ENCODE measurements around the gene MGMT.

Gene MGMT

DNA sequence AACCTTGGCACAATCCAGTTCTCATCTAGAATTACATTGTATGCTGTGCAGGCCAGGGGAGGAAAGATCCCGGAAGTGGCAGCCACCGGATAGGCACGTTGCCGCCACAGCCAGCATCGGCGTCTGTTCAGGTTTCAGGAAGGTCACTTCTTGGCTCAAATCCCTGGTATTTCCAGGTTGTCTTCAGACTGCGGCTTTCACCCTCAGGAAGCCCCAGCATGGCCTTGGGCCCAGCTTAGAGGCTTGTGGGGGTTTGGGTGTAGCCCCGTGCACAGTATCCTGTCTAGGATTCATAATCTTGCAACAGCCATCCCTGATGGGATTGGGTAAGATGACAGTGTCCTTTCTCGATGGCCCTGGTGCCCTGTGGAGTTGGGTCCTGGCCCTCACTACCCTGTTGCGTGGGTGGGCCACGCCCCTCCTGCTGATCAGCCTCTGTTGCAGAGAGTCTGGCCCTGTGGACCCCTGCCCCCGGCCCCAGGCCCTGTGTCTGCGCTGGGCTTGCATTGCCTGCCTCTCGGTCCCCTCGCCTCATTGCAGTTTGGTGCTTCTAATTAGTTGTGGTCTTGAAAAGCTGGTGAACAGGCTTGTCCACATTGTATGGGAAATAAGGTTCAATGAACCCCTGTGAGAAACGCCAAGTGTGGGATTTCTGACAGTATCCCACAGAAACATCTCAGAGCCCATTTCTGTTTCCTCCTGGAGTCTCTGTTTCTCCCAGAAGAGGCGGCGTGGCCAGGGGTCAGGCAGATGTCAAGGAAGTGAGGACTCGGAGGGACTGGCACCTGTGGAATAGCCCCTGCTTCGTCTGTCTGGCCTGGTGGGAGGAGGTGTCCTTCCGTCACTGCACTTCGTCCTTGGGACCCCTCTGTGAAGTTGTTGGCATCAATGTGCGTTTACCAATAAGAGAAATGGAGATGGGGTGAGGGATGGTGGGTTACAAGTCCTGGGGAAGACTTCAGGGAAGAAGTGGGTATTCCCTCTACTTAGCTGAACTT lies 77.5 kb downstream of the MGMT start:
- DNase-seq (ENCODE audit: low spot score), result no peak

DNA sequence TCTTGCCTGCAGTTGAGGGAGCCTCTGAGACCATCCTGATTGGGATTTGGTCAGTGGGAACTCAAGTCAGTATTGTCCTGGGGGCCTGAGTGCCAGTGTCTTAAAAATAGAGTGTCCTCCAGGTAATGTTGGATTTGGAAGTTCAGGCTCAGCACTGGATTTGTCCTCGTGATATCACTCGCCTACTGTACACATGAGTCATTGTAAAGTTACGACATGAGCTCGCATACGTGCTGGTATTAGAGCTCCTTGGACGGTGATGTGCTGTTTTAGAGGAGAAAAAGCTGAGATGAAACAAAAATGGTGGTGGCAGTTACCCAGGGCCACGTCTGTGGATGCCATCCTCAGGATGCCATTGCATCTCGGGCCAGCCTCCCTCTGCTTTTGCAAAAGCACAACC lies 78.2 kb downstream of the MGMT start:
- DNase-seq (ENCODE audit: low spot score), result no peak

DNA sequence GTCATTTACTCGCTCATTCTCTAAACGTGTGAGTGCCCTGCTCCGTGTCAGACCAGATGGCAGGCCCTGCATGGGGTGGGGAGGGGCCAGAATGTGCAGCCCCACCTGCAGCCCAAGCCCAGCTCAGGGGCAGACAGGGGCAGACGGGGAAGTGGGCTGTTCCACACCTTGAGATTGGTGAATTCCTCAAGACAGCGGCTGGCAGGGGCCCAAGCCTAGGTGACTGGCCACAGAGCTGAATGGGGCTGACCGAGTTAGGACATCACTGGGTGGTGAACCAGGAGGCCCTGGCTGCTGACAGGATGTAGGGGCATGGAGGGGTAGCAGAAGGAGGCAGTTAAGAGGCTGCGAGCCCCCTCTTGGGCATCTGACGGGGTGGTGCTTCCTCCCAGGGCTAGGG lies 79.1 kb downstream of the MGMT start:
- DNase-seq (ENCODE audit: low spot score), result no peak

DNA sequence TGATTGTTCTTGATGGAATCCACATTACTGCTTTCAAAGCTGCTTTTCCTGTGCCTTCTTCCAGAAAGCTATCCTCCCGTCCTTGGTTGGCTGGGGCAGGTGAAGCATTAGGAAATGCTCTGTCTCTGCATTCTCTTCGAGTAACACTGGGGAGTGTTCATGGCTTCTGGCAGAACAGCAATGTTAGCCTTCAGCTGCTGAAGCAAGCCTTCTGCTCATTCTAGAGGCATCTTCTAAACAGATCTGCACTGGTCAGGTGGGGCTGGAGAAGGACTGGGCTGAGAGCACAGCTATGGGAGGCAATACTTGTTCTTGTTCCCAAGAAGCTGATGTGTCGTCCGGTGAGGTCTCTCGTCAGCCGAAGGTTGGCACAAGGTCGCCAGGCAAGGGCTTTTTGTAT lies 80.6 kb downstream of the MGMT start:
- DNase-seq (ENCODE audit: low spot score), result no peak

DNA sequence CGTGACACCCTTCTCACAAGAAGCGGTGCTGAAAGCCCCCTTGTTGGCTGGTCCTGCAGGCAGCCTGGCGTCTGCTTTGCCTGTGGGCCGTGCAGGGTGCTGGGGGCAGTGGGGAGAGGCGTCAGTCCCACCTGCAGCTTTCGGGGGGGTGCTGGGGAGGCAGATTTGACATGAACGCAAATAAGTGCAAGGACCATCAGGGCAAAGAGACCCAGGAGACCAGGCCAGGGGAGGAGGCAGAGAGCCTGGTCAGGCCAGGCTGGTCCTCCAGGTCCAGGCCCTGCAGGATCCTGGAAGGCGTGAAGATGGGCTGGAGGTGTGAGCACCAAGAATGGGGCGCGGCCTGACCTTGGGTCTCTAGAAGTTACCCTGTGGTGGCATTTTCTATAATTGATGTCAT lies 81.6 kb downstream of the MGMT start:
- no peak for DNase-seq (ENCODE audit: low spot score)

DNA sequence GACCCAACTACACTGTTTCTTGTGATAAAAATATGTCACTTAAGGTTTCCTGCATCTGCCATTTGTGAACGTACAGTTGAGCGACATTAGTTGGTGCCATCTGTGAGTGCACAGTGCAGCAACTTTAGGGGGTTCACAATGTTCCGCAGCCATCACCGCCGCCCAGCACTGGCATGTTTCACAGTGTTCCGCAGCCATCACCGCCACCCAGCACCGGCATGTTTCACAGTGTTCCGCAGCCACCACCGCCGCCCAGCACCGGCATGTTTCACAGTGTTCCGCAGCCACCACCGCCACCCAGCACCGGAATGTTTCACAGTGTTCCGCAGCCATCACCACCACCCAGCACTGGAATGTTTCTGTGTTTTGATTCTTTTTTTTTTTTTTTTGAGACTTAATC lies 83.0 kb downstream of the MGMT start:
- no peak for DNase-seq (ENCODE audit: low spot score)

DNA sequence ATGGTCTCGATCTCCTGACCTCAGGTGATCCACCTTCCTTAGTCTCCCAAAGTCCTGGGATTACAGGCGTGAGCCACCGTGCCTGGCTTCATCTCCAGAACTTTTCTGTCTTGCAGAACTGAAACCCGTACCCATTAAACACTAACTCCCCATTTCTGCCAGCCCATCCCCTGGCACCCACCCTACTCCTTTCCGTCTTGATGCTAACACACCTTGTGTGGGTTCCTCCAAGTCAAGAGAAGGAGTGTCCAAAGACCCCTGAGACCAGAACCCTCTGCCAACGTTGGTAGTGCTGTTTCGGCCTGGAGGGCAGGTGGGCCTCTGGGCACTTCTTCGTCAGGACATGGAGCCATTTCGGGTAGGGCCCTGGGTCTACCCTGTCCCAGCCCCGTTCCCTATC lies 83.6 kb downstream of the MGMT start:
- no peak for DNase-seq (ENCODE audit: low spot score)

DNA sequence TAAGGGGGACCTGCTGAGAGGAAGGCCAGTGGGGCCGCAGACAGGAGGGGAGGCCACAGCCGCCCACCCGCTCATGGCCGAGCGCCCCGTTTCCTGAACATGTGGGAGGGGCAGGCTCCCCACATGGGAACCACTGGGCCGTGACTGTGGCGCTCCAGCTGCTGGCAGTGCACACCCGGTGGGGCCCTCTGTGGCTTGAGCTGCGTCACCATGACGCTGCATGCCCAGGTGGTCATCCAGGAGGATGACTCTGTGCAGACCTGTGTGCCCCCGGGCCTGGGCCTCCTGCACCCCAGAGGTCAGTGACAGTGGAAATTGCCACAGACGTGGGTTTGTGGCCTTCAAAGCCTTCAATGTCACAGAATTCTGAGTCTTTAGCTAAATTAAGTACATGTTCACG lies 85.1 kb downstream of the MGMT start:
- no peak for DNase-seq (ENCODE audit: low spot score)

DNA sequence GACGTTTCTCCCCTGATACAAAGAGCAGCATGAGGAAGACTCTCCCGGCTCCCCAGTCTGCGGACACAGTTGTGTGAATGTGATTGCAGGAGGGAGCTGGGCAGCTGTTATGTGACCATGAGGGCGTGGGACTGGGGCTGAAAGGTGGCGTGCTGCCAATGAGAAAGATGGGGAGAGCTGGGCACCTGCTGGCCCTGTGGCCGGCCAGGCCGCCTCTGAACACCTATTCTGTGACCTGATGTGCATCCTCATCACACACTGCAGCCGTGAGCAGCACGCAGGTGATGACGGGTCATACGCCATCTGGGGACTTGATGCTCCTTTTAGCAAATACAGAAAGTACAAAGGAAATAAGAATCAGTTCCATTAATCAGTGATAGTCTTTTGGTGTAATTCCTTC lies 86.9 kb downstream of the MGMT start:
- no peak for DNase-seq (ENCODE audit: low spot score)

DNA sequence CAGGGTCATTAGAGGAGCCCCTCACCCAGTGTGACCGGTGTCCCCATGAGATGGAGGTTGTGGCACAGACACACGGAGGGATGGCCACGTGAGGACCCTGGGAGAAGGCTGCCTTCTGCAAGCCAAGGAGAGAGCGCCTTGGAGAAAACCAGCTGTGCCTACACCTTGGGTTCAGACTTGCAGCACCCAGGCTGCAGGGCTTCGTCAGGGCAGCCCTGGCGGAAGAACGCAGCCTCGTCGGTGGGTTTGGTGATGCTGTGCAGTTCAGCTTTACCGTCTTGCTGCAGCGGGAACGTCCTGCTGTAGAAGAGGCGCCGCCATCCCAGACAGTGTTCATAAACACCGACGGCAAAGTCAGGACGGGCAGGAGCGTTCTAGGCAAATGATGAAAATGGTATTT lies 89.3 kb downstream of the MGMT start:
- no peak for DNase-seq (ENCODE audit: low spot score)

DNA sequence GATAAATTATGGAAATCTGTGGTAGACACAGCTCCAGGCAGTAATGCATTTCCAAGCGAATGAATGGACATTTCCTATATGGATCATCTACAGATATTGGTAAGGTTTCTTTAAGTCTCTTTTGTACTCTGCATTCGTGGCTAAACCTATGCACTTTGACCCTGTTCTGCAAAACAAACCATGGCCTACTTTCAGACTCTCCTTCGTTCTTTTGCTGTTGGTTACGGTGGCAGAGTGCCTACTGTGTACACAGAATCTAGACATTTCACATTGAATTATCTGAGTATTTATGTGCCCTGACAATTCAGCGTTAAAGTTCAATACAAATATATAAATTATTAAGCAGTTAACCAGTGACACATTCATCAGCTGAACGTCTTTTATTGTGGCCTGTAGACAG lies 93.3 kb downstream of the MGMT start:
- no peak for DNase-seq (ENCODE audit: low spot score)

DNA sequence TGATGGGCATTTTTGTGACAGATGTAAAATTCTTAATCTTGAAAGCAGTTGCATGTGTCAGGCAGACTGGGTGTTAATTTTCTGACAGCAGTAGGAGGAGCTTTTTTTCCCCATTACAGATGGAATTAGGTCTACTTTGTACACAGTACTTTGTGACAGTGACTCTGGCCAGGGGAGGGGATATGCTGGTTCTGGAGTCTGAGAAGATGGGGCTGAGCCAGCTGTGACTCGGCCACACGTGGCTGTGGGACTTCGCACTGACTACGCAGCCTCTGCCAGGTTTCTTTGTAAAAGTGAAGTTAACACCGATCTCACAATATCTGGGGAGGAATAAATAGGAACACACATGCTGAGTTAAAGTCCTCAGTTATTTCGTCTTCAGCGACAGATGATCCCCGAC lies 95.4 kb downstream of the MGMT start:
- DNase-seq (ENCODE audit: low spot score), result no peak

DNA sequence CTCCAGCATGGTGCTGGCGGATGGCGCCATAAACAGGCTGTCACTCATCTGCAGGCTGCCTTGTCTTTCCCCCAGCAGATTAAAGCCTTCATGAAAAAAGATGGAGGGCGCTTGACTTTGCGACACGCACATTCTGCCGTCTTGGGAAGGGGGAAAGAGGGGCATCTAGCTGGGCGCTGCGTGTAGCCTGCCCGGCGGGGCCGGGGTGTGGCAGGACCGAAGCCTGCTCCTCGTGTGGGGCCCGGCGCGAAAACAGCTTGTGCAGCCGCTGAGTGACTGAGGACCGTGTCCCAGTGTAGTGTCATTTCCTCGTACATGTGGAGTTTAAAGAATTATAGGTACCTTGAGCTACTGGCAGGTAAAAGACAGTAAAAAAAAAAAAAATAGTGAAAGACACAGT lies 97.9 kb downstream of the MGMT start:
- DNase-seq (ENCODE audit: low spot score), result no peak

DNA sequence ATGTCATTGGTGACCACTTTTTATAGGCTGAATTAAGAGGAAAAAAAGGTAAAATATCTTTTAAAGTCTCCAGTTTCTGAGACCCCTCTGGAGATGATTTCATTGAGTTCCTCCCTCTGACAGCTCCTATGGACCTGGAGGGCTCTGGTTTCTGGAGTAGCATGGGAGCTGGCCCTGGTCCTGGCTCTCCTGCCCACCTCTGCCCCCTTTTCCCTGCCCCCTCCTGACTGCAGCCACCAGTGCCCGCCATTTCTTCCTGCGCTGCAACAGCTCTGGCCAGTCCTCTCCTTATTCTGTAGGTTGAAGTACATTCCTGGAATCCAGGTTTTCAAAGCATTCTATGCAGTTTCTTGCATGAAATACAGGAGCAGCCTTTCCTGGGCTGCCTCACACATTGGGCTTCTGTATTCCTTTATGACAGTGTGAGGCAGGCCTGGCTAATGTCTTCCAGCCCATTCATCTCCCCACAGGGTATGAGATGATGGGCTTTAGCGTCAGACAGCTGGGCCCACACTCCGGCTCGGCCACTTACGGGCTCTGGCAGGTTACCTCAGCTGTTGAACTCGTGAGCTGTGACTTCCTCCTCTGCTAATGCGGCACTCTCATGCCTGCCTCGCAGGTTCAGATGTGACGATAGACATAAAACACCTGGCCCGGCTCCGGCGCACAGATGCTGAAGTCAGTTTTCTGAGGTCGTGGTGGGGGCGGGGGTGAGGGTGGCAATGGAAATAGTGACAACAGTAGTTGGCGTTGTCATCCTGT lies 101.7 kb downstream of the MGMT start:
- no peak for DNase-seq (ENCODE audit: low spot score)

DNA sequence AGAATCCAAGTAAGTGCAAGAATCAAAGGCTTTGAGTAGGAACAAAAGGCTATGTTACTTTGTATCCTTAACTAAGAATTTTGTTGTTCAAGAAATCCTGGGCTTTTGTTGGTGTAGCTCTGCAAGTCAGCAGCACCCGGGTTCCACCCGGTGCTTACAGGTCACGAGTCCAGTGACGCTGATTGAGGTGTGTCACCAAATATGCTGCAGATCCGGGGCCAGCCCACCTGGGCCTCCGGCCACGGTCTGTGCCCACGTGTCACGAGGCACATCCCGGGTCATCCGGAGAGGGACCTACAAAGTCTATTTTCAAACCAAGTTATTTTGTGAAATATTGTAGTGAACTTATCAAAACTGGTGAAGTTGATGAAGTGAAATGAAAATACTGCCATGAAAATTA lies 103.1 kb downstream of the MGMT start:
- no peak for DNase-seq (ENCODE audit: low spot score)

DNA sequence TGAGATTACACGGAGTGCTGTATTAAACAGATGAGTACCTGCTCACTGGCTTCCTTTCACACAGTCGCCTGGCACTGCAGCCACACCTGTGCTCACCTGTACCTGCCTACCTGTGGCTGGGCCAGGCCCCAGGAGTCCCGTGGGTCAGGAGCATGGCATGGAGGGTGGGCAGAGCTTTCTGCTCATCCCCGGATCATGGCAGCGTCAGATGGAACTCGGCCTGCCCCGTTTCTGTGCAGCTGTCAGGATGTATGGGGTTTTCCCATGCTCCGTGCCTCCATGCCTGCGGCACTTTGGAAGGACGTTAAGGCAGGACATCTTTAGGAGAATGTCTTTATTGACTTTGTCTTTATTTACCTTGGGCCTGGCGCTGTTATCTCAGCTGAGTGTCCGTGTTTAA lies 112.2 kb downstream of the MGMT start:
- no peak for DNase-seq (ENCODE audit: low spot score)

DNA sequence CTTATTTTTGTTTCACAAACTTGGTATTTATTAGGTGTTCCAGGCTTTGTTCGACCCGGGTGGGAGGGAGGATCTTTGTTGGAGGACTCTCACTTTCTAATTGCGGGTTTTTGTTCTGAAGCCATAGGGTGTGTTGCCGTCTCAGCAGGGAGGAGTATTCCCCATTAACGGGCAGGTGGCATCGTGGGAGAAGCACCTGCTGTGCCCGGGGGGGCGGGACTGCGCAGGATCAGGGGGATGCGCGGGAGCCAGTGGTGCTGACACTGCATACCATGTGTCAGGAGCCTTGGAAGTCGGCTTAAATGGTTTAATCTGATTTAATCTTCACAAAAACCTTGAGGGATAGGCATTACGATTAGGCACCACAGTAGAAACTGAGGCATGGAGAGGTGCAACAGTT lies 113.0 kb downstream of the MGMT start:
- no peak for DNase-seq (ENCODE audit: low spot score)

DNA sequence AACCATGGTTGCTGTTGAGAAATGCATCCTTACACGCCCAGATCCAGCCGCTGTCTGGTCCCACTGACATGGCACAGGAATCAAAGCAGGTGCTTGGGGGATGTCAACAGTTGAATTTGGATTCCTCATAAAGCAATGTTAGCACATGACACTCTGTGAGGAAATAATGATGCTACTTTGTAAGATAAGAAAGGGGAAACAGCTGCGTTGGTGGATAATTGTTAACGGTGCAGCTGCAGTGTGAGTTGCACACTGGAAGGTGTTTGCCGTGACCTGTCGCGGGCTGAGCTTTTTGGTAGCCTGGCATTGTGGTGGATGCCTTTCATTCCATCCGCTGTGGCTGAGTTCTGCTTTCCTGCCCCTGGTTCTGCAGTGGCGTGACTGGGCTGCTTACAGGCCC lies 113.9 kb downstream of the MGMT start:
- no peak for DNase-seq (ENCODE audit: low spot score)

DNA sequence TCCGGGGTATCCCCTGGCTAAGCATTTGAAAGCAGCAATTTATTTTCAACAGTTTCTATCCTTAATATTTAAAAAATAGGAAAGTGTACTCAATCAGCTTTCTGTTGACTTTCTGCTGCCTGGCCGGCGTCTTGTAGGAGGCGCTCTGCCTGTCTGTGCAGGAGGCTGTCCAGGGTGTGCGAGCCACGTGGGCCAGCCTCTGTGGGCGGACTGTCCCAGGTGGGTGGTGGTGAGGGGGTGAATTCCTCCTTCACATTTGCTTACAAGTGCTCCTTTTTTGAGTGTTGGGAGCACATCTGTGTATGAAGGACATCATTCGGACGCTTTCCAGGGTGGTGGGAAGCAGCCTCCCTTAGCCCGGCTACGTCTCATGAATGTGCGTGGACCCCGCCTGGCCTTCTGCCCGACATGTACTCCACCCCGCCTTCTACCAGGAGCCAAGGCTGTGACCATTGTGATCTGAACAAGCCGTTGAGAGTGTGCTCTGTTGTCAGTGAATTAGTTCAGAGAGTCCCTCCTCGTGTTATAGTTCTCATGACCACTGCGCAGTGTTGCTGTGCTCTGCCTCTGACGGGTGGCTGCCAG lies 114.9 kb downstream of the MGMT start:
- DNase-seq (ENCODE audit: low spot score), result no peak

DNA sequence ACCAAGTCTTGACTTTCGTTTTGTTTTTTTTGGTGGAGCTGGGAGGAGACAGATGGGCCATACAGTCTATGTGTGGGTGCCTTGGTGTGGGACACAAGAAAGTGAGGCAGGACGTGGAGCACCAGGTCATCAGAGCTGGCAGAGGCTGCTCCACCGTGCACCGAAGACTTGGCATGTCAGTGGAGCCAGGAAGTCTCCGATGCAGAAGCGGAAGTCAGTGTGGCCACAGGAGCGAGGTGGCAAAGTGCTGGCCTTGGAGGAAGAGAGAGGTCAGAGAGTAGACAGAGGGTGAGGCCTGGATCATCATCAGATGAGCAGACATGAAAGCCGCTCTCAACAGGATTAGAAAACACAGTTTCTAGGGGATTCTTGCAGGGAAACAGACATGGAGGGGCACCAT lies 116.8 kb downstream of the MGMT start:
- no peak for DNase-seq (ENCODE audit: low spot score)

DNA sequence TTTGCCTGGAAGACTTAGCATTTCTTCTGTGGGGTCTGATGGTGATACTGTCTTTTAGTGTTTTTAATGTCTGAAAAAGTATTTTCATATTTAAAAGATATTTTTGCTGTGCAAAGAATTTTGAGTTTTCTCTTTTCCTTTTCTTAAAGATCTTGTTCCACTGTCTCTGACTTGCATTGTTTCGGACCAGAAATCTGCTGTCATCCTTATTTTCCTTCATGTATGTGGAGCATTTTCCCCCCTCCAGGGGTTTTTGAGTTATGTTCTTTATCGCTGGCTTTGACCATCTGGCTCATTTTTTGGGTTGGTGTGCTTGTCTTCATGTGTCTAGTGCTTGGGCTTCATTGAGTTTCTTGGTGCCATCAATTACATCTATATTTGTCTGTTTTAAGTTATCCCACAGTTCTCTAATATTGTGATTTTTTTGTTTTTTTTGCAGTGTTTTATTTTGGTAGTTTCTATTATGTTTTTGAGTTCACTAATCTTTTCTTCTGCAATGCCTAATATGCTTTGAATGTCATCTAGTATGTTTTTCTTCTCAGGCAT lies 119.9 kb downstream of the MGMT start:
- no peak for DNase-seq (ENCODE audit: low spot score)

DNA sequence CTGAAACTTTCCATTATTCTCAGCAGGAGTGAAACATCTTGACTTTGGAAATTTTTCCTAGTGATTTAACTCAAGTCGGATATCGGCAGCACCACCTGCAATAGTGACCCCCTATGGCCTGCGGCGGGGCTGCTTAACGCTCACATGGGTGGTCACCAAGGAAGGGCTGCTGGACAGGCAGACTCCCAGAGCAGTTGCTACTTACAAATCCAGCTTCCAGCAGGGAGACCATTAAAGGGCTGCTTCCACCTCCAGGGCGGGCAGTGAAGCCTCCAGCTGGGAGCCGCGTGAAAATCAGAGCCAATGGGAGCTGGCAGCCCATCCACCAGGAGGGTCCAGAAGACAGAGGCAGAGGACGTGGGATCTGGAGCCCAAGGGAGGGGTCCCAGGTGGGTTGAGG lies 122.5 kb downstream of the MGMT start:
- no peak for DNase-seq (ENCODE audit: low spot score)

DNA sequence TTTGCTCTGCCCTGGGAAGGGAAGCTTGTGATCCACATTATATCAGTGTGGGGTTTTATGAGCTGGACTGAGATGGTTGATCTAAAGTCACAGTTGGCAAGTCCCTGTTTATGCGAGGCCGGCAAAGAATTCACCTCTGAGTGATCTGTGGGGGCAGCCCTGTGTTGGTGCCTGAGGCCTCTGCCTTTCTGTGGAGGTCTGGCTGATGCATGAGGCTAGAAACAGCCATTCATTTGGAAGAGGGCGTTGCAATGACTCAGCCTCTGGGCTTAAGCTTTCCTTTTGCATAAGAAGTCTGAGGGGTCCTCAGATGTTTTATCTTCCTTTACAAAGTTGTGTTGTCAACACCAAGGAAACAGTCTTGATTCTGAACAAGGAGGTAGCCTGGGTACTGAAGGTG lies 126.9 kb downstream of the MGMT start:
- DNase-seq (ENCODE audit: low spot score), result no peak
